Measurements from ENCODE around the gene PCDHGA1. TPM values are rescaled to one million over a fixed set of nuclear protein-coding genes. Genes with fewer than 3 reads are reported as not detected.

PCDHGA1 gene
- total and polyA plus RNA-seq, 2 experiments from 2014 or later = 1.2 to 1.7 TPM

DNA sequence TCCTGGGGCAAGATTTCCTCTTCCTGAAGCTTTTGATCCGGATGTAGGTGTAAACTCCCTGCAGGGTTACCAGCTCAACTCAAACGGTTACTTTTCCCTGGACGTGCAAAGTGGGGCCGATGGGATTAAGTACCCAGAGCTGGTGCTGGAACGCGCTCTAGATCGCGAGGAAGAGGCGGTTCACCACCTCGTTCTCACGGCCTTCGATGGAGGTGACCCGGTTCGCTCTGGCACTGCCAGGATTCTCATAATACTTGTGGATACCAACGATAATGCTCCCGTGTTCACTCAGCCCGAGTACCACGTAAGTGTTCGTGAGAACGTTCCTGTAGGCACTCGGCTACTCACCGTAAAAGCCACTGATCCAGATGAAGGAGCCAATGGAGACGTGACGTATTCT is 25.3 kb downstream of the PCDHGA1 start:
- peaks cover 2% of the 10 kb centered on the region for H3K9me3 ChIP-seq (ENCODE audit: low read depth)
- TF ChIP-seq, protein P1, sequence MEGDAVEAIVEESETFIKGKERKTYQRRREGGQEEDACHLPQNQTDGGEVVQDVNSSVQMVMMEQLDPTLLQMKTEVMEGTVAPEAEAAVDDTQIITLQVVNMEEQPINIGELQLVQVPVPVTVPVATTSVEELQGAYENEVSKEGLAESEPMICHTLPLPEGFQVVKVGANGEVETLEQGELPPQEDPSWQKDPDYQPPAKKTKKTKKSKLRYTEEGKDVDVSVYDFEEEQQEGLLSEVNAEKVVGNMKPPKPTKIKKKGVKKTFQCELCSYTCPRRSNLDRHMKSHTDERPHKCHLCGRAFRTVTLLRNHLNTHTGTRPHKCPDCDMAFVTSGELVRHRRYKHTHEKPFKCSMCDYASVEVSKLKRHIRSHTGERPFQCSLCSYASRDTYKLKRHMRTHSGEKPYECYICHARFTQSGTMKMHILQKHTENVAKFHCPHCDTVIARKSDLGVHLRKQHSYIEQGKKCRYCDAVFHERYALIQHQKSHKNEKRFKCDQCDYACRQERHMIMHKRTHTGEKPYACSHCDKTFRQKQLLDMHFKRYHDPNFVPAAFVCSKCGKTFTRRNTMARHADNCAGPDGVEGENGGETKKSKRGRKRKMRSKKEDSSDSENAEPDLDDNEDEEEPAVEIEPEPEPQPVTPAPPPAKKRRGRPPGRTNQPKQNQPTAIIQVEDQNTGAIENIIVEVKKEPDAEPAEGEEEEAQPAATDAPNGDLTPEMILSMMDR (IDR thresholded peaks at IDR 0.05; ENCODE audit: low read depth, low read length) = no peak
- no peak for DNase-seq (ENCODE audit: low read depth in 1 of 2, low spot score in 1 of 2)
- H3K27ac ChIP-seq = no peak overlapping the region
- no peaks in the 10 kb centered on the region for H3K27me3 ChIP-seq
- no peak overlapping the region for H3K4me3 ChIP-seq
- H3K36me3 ChIP-seq = no peaks in the 10 kb centered on the region
- H3K4me1 ChIP-seq (ENCODE audit: low read depth) = no peaks in the 10 kb centered on the region

DNA sequence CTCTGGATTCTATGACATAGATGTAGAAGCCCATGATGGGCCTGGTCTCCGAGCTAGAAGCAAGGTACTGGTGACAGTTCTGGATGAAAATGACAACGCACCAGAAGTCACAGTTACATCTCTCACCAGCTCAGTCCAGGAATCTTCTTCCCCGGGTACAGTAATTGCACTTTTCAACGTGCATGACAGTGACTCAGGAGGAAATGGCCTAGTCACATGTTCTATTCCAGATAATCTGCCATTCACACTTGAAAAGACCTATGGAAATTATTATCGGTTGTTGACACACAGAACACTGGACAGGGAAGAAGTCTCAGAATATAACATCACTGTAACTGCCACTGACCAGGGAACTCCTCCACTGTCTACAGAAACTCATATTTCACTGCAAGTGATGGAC is 25.8 kb downstream of the PCDHGA1 start:
- no peaks in the 10 kb centered on the region for H3K36me3 ChIP-seq
- TF ChIP-seq, protein P1 (IDR thresholded peaks at IDR 0.05; ENCODE audit: low read depth, low read length) = no peak
- no peak overlapping the region for H3K4me3 ChIP-seq
- peaks cover 3% of the 10 kb centered on the region for H3K9me3 ChIP-seq (ENCODE audit: low read depth)
- no peaks in the 10 kb centered on the region for H3K27me3 ChIP-seq
- no peak overlapping the region for H3K27ac ChIP-seq
- DNase-seq (ENCODE audit: low read depth in 1 of 2, low spot score in 1 of 2) = no peak
- H3K4me1 ChIP-seq (ENCODE audit: low read depth) = no peaks in the 10 kb centered on the region

- H3K9me3 ChIP-seq (ENCODE audit: low read depth) = peaks cover 3% of the 10 kb centered on the region
- TF ChIP-seq, protein P1 (IDR thresholded peaks at IDR 0.05; ENCODE audit: low read depth, low read length) = no peak
- H3K27ac ChIP-seq = no peak overlapping the region
Observed at GRCh38 chr5:141356950-141357349, 26.6 kb downstream of the PCDHGA1 start.

DNA sequence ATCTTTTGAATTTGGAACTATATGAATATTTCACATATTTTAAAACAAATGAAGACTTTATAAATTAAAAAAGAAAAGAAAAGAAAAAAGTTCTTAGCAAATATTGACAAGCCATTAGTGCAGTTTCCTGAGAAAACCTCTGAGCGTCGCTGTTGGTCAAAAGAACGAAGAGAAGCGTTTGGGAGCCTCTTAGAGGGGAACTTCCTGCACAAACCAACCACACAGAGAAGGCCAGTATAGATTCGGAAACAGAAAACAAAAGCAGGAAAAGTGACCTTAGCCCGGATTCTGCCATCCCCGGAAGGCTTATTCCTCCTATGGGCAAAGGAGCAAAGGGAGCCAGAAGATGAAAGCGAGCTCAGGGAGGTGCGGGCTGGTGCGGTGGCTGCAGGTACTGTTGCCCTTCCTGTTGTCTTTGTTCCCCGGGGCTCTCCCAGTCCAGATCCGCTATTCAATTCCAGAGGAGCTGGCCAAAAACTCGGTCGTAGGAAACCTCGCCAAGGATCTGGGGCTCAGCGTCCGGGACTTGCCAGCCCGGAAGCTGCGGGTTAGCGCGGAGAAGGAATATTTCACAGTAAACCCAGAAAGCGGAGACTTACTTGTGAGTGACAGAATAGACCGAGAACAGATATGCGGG is 29.6 kb downstream of the PCDHGA1 start, which contains the start of gene PCDHGB2:
Gene PCDHGB2 (plus strand): TSS at position 205 of the 637 bp plus-strand sequence. CDS start 142 bp downstream, at position 347.
- H3K9me3 ChIP-seq (ENCODE audit: low read depth) = peaks cover 3% of the 10 kb centered on the region

More at GRCh38 chr5:141356950-141357349, 26.6 kb downstream of the PCDHGA1 start:
- no peak for DNase-seq (ENCODE audit: low read depth in 1 of 2, low spot score in 1 of 2)
- H3K4me1 ChIP-seq (ENCODE audit: low read depth) = no peaks in the 10 kb centered on the region
- no peaks in the 10 kb centered on the region for H3K36me3 ChIP-seq
- no peak overlapping the region for H3K4me3 ChIP-seq
- no peaks in the 10 kb centered on the region for H3K27me3 ChIP-seq

DNA sequence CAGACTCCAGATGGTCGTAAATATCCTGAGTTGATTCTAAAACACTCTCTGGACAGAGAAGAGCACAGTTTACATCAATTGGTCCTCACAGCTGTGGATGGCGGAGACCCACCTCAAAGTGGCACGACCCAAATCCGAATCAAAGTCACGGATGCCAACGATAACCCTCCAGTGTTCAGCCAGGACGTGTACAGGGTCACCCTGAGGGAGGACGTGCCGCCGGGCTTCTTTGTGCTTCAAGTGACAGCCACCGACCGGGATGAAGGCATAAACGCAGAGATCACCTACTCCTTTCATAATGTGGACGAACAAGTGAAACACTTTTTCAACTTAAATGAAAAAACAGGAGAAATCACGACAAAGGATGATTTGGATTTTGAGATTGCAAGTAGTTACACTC is 30.4 kb downstream of the PCDHGA1 start:
- Histone ChIP-seq H3K27ac (no peak overlapping the region), H3K9me3 (ENCODE audit: low read depth) (peaks cover 3% of the 10 kb centered on the region), H3K4me1 (ENCODE audit: low read depth) (no peaks in the 10 kb centered on the region), H3K4me3 (no peak overlapping the region), H3K36me3 (no peaks in the 10 kb centered on the region), H3K27me3 (no peaks in the 10 kb centered on the region)
- TF ChIP-seq, protein P1 (IDR thresholded peaks at IDR 0.05; ENCODE audit: low read depth, low read length) = no peak
- DNase-seq (ENCODE audit: low read depth in 1 of 2, low spot score in 1 of 2) = no peak

More for the DNA sequence above, 29.6 kb downstream of the PCDHGA1 start, which contains the start of gene PCDHGB2:
- Histone ChIP-seq H3K27ac (no peak within 1 kb of the TSS), H3K4me3 (no peak within 1 kb of the TSS), H3K4me1 (ENCODE audit: low read depth) (no peaks in the 10 kb centered on the region), H3K36me3 (no peaks in the 10 kb centered on the region), H3K27me3 (no peaks in the 10 kb centered on the region)
- TF ChIP-seq, protein P1 (IDR thresholded peaks at IDR 0.05; ENCODE audit: low read depth, low read length) = peak; percentile 30
- peak; percentile 3 to 40 for DNase-seq (ENCODE audit: low read depth in 1 of 2, low spot score in 1 of 2)

All from cardiac muscle cell (in vitro differentiated cells and primary cell).